HG03565 (cell line): ENCODE results near the gene FAU.
"Not testable (repeated sequence)": the region's sequence is repeated elsewhere in the genome, so short reads cannot be mapped to it uniquely, and the experiment has no call there.

Source experiments
- ATAC-seq: cut with Tn5 transposase; IDR thresholded peaks from one replicate; pipeline ENCODE4 v1.9.1; 2021; ENCODE audit warnings: mild to moderate bottlenecking, moderate library complexity; ENCODE audit not compliant: unreplicated experiment

FAU gene

DNA sequence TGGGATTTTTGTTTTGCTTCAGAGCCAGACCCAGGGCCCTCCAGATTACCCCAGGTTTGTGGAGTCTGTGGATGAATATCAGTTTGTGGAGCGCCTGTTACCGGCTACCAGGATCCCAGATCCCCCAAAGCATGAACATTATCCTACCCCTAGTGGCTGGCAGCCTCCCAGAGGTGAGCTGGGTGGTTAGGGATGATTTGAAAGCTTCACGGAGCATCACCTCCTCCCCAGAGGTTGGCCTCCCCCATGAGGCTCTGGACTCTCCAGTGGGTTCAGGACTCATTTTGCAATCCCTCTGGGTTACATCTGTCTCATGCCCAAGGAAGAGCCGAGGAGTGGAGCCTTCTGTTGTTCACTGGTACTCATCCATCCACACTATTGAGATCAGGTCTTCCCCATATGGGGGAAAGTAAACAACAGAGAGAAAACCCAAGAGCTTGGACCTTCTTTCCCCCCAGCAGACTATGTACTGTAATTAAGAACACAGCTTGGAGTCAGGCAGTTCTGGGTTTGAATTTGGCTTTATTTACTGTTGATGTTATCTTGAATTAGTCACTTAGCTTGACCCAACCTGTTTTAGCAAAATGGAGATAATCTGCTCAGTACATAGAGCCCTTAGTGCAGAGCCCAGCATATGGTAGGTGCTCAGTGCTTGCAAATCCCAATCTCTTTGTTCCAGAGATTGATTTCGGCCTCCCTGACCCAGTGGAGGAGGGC lies 2.7 kb upstream of the FAU start:
- no peak for ATAC-seq

DNA sequence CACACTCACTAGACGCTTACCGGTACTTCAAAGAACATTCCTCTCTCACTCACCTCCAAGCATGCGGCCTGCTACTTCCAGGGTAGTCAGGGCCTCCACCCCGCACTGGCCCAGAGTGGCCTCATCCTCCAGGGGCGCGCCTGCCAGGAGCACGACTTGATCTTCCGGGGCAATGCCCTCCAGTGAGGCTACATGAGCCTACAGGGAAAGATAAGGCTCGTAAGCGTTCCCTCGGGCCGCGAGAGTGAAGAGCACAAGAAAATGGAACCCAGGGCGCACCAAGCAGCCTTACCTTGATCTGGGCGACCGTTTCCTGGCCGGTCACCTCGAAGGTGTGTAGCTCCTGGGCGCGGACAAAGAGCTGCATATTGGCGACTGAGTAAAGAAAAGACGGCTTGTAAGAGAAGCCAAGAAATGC lies 478 bp downstream of the FAU start:
- ATAC-seq = no peak

DNA sequence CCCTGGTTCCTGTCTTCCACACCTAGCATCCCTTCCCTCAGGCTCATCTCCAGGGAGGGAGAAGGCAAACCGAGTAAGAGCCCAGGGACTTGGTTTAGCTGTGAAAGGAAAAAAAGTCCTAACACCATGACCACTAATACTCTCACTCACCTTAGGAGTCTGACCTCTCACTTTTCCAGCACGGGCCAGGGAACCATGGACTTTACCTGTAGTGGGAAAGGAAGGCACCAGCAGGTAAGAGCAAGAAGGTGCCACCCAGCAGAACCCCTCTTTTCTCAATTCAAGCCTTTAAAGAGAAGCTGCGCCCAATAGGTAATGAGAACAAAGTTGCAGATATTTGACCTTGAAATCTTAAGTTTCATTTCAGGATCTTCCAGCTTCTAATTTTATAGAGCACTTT lies 1.1 kb downstream of the FAU start:
- ATAC-seq = no peak

DNA sequence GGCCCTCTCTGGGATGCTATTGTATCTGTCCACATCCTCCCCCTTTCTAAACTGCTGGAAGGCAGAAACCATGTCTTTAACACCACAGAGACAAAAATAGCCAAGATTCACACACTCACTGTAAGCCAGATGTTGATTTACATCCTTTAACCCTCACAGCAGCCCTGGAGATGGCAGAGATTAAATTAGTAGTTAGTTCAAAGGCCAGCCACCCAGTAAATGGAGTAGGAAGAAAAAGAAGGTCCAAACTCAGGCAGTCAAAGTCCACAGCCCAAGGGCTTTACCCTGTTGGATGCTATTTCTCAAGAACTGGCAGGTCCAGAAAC lies 2.3 kb downstream of the FAU start:
- no peak for ATAC-seq

DNA sequence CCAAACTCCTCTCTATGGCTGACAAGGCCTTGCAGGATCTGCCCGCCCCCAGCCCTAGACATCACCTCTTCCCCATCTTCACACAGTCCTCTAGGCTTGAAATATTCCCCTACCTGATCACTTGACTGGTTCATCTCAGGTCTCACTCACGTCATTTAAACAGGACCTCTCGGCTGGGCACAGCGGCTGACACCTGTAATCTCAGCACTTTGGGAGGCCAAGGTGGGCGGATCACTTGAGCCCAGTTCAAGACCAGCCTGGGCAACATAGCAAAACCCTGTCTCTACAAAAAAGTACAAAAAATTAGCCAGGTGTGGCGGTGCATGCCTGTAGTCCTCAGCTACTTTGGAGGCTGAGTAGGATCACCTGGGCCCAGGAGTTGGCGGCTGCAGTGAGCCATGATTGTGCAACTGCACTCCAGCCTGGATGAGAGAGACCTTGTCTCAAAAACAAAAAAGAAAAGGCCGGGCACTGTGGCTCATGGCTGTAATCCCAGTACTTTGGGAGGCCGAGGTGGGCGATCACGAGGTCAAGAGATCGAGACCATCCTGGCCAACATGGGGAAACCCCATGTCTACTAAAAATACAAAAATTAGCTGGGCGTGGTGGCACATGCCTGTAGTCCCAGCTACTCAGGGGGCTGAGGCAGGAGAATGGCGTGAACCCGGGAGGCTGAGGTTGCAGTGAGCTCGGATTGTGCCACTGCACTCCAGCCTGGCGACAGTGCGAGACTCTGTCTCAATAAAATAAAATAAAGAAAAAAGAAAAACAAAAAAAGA lies 2.9 kb downstream of the FAU start:
- not testable (repeated sequence) for ATAC-seq

DNA sequence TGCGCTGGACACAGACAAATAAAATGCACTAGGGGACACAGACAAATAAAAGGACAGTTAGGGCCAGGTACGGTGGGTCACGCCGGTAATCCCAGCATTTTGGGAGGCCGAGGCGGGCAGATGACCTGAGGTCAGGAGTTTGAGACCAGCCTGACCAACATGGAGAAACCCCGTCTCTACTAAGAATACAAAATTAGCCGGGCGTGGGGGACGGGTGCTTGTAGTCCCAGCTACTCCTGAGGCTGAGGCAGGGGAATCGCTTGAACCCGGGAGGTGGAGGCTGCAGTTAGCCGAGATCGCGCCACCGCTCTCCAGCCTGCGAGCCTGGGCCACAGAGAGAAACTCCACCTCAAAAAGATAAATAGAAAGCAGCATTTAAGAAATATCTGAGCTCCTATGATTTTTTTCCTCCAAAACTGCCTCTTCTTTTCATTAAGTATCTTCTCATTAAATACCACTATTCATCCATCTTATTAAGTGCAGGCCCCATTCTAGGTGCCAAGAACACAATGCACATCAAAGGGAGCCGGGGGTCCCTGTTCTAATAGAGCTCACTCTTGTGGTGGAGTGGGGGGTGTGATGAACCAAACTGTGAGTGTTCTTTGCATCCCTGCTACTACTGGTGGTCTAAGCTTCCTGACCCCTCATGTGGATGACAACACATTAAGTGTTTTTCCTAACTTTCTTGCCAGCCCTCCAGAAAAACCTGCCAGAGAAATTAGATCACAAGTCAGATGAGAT lies 3.7 kb downstream of the FAU start:
- ATAC-seq = no peak

DNA sequence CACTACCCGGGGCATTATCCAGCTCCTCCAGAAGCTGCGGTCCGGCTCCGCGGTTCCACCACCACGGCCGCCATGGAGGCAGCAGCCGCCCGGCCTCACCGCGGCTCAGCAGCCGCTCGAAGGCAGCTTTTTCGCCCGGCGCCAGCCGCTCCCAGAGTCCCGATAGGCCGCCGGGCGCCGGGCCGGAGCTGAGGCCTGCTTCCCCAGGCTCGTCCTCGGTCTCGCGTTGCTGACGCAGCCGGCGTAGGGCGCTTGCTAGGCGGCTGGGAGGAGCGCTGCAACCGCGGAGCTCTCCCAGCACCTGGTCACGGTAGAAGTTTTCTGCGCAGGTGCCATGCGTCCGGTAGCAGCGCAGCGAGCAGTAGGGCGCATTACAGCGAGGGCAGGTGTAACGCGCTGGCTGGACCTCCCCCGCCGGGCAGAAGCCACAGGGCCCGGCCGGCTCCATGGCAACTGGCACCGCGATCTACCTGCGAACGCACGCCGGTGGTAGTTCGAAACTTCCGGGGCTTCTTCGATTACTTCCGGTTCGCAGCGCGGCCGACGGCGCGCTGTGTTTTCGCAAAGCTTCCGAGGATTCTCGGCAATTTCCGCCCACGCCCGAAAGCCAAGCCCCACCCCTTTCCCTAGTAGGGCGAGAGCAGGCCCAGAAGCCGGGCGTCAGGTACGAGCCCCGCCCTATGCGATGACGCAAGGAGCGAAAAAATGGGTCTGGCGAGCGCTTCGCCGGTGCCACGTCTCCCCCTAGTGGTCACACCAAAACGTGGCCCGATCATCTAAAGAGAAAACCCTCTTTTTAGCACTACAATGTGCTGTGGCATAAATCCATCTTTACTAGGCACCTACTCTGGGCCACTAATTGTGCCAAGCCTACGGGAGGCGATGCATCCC lies 4.5 kb downstream of the FAU start, which contains the start of gene ZNHIT2:
Gene ZNHIT2 (minus strand): TSS at position 496 of the 891 bp plus-strand sequence. CDS start 48 bp downstream, at position 448.
- peak; percentile 48 for ATAC-seq

DNA sequence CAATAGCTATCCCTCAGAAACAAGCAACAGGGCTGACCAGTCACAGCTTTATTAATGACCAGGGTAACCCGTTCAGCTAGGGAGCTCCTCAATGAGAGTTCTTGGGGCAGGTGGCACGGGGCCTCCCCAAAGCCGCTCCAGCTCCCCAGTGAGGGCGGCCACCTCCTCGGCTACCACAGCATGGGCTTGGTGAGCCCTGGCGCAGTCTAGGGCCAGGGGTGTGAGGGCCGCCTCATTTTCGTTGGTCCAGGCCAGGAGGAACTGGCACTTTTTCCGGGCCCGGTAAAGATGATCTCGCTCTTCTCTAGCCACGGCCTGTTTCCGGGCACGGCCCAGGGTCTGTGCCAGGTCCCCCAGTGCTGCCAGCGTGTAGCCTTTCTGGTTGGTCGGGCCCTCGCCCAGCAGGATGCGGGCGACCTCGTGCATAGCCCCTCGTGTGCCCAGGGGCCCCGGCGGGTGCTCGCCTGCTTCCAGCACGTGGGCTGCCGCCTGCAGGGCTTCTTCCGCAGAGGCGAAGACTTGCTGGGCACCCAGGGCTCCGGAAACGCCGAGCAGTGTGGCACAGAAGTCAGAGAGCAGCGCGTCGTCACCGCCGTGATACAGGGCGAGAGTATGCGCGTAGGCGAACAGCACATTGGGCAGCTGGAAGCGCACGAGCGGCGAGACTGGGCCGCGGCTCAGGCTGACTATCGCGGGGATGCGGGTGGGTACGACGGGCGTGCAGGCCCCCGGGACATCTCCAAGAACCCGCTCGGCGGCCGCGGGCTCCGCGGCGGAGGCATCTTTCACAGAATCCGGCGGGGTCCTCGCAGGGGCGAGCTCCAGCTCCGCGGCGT lies 5.3 kb downstream of the FAU start:
- no peak for ATAC-seq

DNA sequence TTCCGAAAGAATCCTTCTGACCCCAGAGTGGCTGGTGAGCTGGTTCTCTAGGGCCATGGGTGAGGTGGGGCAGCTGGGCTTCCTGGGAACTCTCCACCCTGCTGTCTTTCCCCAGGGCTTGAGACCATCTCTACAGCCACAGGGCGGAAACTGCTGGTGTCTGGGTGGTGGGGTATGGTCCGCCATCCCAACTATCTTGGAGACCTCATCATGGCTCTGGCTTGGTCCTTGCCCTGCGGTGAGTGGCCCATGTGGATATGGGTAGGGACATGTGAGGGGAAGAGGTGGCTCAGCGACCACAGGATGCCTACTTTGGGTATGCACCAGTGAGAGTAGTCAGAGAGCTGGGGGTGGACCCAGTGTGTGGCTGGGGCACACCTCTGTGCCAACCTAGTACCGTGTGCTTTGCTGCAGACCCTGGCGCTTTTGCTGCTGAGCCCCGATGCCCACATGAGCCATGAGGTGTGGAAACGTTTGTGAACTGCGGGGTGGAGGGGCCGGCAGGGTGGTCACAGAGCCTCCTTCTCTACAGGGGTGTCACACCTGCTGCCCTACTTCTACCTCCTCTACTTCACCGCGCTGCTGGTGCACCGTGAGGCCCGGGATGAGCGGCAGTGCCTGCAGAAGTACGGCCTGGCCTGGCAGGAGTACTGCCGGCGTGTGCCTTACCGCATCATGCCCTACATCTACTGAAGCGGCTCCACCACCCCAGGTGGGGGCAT lies 6.4 kb downstream of the FAU start:
- ATAC-seq = no peak

DNA sequence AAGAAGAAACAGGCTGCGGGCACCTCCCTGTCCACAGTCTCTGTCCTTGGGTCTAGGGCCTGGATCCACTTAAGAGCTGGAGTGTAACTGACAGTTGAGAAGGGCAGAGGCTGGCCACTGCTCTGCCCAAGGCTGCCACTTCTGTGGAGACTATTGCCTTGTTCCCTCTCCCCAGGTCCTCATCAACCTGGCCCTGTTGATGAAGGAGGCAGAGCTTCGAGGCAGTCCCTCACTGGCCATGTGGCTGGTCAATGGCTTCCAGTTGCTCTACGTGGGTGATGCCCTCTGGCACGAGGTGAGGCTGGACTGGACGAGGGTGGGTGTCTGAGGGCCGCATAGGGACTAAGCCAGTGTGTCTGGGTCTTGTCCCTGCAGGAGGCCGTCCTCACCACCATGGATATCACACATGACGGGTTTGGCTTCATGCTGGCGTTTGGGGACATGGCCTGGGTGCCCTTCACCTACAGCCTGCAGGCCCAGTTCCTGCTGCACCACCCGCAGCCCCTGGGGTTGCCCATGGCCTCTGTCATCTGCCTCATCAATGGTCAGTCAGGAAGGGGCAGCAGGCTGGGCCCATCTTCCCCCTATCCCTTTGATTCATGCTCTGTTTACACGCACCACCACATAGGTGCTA lies 7.3 kb downstream of the FAU start:
- no peak for ATAC-seq

DNA sequence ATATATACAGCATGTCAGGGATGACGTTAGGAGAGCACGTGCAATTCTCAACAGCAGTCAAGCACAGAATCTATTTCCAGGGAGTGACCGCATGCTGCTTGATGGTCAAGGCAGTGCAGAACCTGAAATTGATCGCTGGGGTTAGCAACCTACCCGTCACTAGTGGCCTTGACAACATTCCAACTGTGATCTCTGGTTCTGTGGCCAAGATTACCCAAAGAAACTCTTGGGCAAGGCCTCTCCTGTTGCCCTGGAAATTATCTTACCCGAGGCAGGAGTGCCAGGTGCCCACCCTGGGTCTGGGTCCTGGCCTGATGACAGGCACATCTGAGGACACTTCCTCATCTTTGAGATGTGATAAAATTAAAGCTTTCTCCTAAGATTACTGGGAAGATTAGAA lies 8.1 kb downstream of the FAU start:
- no peak for ATAC-seq

DNA sequence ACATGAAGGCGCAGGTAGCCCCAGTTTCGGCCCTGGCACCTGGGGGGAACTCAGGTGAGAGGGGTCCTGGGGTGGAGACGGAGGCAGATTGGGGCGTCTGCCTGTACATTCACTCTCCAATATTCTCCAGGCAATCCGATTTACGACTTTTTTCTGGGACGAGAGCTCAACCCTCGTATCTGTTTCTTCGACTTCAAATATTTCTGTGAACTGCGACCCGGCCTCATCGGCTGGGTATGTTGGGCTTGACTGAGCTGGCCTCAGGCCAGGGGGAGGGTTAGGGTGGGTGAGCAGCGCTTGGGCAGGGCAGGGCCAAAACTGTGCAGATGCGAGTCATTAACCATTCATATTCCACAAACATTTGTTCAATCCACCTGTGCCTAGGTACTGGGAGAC lies 8.6 kb downstream of the FAU start:
- no peak for ATAC-seq

DNA sequence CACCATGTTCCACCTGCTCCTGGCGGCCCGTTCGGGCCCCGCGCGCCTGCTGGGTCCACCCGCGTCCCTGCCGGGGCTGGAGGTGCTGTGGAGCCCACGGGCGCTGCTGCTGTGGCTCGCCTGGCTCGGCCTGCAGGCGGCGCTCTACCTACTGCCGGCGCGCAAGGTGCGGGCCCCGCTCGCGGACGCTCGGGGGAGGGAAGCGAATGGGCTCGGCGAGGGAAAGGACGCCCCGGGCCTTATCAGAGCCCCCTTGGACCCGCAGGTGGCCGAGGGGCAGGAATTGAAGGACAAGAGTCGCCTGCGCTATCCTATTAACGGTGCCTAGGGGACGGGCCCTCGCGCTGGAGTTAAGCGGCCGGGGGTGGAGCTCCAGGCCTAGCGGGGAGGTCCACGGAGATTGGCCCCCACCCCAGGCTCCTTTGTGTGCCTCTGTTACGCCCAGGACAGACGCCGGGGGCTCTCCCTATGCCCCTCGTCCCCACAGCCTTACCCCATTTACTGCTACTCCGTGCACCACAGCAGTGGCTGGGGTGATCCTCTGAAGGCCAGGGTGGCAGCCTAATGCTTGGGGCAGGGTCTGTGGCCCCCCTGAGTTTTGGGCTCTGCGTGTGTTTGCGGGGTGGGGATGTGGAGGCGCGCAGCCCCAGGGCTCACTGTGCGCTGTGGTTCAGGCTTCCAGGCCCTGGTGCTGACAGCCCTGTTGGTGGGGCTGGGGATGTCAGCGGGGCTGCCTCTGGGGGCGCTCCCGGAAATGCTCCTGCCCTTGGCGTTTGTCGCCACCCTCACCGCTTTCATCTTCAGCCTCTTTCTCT lies 9.2 kb downstream of the FAU start:
- ATAC-seq = peak; percentile 24

DNA sequence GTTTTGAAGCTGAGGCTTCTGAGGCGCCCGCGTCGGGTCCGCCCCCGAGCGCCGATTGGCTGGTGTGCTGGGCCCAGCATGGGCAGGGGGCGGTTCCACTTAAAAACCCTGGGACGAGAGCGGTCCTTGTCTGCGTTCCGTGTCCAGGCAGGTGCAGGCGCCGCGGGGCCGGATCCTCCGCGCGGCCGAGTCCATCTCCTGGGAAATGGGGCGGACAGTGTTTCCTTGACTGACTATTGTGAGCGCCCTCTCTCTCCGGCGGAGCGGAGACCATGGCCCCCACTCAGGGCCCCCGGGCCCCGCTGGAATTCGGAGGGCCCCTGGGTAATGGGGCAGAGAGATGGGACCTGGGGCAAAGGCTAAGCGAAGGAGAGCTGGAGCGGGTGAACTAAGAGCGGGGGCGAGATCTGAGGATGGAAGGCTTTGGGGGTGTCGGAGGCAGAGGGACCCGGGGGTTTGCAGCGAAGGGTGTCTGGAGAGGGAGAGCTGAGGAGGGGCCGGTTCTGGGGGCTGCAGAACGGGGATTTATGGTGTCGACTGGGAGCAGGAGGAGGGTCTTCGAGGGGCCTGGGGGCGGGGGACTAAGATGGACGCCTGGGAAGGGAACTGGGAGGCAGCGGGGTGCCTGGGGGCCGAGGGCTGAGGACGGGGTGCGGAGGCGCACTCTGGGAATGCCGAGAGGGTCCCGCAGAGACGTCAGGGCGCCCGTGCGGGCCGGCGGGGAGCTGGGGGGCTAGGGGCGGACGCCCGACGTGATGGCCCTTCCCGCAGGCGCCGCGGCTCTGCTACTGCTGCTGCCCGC lies 10.0 kb downstream of the FAU start, which contains the start of gene TM7SF2:
Gene TM7SF2 (plus strand): TSS at position 129 of the 802 bp plus-strand sequence. CDS start 144 bp downstream, at position 273.
- peak; percentile 39 for ATAC-seq

DNA sequence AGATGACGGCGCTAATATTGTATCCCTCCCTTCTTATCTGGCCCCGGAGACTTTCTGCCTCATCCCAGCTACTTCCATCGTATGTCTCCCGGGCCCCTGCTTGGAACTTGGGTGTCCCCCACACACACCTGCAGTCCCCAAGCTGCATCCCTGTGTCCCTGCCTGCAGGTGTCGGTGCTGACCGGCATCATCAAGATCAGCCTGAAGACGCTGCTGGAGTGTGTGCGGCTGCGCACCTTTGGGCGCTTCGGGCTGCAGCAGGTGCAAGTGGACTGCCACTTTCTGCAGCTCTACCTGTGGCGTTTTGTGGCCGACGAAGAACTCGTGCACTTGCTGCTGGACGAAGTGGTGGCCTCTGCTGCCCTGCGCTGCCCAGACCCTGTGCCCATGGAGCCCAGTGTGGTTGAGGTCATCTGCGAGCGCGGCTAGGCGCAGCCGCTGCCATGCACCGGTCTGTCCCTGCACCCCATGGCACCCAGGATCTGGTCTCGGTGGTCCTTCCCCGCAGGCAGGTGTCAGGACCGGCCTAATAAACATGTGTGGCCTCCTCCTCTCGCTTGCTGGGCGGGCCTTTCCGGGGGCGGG lies 10.7 kb downstream of the FAU start:
- no peak for ATAC-seq

DNA sequence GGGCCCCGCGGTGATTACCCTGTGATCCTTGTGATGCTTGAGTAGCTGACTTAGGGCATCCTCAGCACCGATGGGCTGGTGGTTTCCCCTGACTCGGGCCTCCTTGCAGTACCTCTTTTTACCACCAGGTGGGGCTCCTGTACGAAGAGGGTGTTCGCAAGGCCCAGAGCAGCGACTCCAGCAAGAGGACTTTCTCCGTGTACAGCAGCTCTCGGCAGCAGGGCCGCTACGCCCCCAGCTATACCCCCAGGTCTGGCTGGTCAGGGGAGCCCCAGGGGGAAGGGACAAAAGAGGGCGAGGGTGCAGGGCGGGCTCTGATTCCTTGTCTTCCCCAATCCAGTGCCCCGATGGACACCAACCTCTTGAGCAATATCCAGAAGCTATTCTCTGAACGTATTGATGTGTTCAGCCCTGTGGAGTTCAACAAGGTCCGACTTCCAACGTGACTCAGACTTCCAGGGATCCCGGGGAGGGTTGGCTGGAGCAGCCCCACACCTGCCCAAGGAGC lies 11.5 kb downstream of the FAU start:
- no peak for ATAC-seq
